IgD-negative memory B cell (primary cell): ENCODE measurements around the gene ATXN1. TPM values are rescaled to one million over a fixed set of nuclear protein-coding genes. Genes with fewer than 3 reads are reported as not detected.

Experiments
- H3K27ac Mint-ChIP-seq, 3 donors: one replicate each; pipeline ENCODE4 v1.8.0; 2020 to 2022; ENCODE audit warnings: mild to moderate bottlenecking in 3 of 3, mixed read lengths in 3 of 3, moderate library complexity in 1 of 3
- H3K27me3 Mint-ChIP-seq: one replicate; pipeline ENCODE4 v1.8.0; 2021; ENCODE audit warnings: mixed read lengths
- H3K36me3 Mint-ChIP-seq: one replicate; pipeline ENCODE4 v1.8.0; 2020; ENCODE audit warnings: mild to moderate bottlenecking, mixed read lengths
- H3K4me1 Mint-ChIP-seq, 3 donors: one replicate each; pipeline ENCODE4 v1.8.0; 2020 to 2022; ENCODE audit warnings: mixed read lengths in 3 of 3, mild to moderate bottlenecking in 1 of 3
- H3K4me3 Mint-ChIP-seq, 4 donors: one replicate each; pipeline ENCODE4 v1.8.0; 2020 to 2022; ENCODE audit warnings: mild to moderate bottlenecking in 4 of 4, mixed read lengths in 4 of 4, moderate library complexity in 3 of 4
- H3K9me3 Mint-ChIP-seq, 3 donors: one replicate each; pipeline ENCODE4 v1.8.0; 2020 to 2021; ENCODE audit warnings: mixed read lengths in 3 of 3, mild to moderate bottlenecking in 1 of 3
- polyA plus RNA-seq: library from polyadenylated mRNA; unstranded; fragments of 300-500 nt; fragmentation: Illumina TruSeq; gene quantifications from one replicate; pipeline ENCODE4 v1.2.3, GENCODE V29; 2021

ATXN1 gene
- polyA plus RNA-seq, 1 donor from 2014 or later = 5.0 TPM

- Mint-ChIP-seq H3K9me3 (peaks cover 0 to 12% (median 4%) of the 10 kb centered on the region in 3 donors), H3K36me3 (peaks cover 3% of the 10 kb centered on the region), H3K27ac (peak overlapping the region in 1 of 3 donors; percentile 19), H3K4me3 (no peak overlapping the region), H3K27me3 (no peaks in the 10 kb centered on the region), H3K4me1 (peaks cover 19 to 25% (median 21%) of the 10 kb centered on the region in 3 donors)
These were observed 262.3 kb downstream of the ATXN1 start for GRCh38 chr6:16498957-16499356.

- H3K9me3 Mint-ChIP-seq = peaks cover 0 to 12% (median 4%) of the 10 kb centered on the region in 3 donors
- no peaks in the 10 kb centered on the region for H3K27me3 Mint-ChIP-seq
- H3K36me3 Mint-ChIP-seq = peaks cover 3% of the 10 kb centered on the region
- no peak overlapping the region for H3K27ac Mint-ChIP-seq
- H3K4me3 Mint-ChIP-seq = no peak overlapping the region
- H3K4me1 Mint-ChIP-seq = peaks cover 20 to 26% (median 24%) of the 10 kb centered on the region in 3 donors
These were observed 263.0 kb downstream of the ATXN1 start for GRCh38 chr6:16498237-16498636.

GRCh38 chr6:16496991-16497801 is 264.1 kb downstream of the ATXN1 start:
- Mint-ChIP-seq H3K27me3 (no peaks in the 10 kb centered on the region), H3K4me3 (no peak overlapping the region), H3K27ac (peak overlapping the region in 1 of 3 donors; percentile 54), H3K9me3 (peaks cover 0 to 12% (median 4%) of the 10 kb centered on the region in 3 donors), H3K36me3 (peaks cover 3% of the 10 kb centered on the region), H3K4me1 (peaks cover 27 to 31% (median 30%) of the 10 kb centered on the region in 3 donors)

GRCh38 chr6:16496210-16496609 is 265.1 kb downstream of the ATXN1 start:
- Mint-ChIP-seq H3K27ac (no peak overlapping the region), H3K4me1 (peaks cover 29 to 31% (median 30%) of the 10 kb centered on the region in 3 donors), H3K9me3 (peaks cover 0 to 12% (median 4%) of the 10 kb centered on the region in 3 donors), H3K36me3 (peaks cover 3% of the 10 kb centered on the region), H3K27me3 (no peaks in the 10 kb centered on the region), H3K4me3 (no peak overlapping the region)

GRCh38 chr6:16494793-16495192 is 266.5 kb downstream of the ATXN1 start:
- peaks cover 29 to 31% (median 30%) of the 10 kb centered on the region in 3 donors for H3K4me1 Mint-ChIP-seq
- H3K9me3 Mint-ChIP-seq = peaks cover 0 to 7% (median 4%) of the 10 kb centered on the region in 3 donors
- H3K4me3 Mint-ChIP-seq = peak overlapping the region in 2 of 4 donors; percentile 6 to 49
- H3K27ac Mint-ChIP-seq = no peak overlapping the region
- no peaks in the 10 kb centered on the region for H3K27me3 Mint-ChIP-seq
- peaks cover 2% of the 10 kb centered on the region for H3K36me3 Mint-ChIP-seq

- peak overlapping the region in 1 of 4 donors; percentile 49 for H3K4me3 Mint-ChIP-seq
- peaks cover 2% of the 10 kb centered on the region for H3K36me3 Mint-ChIP-seq
- peak overlapping the region in 1 of 3 donors; percentile 76 for H3K27ac Mint-ChIP-seq
- peaks cover 0 to under 1% (median 0%) of the 10 kb centered on the region in 3 donors for H3K9me3 Mint-ChIP-seq
- H3K4me1 Mint-ChIP-seq = peaks cover 26 to 31% (median 31%) of the 10 kb centered on the region in 3 donors
- no peaks in the 10 kb centered on the region for H3K27me3 Mint-ChIP-seq
These were observed 267.5 kb downstream of the ATXN1 start for GRCh38 chr6:16493802-16494201.

GRCh38 chr6:16493112-16493511 is 268.1 kb downstream of the ATXN1 start:
- peak overlapping the region in 1 of 4 donors; percentile 38 for H3K4me3 Mint-ChIP-seq
- H3K4me1 Mint-ChIP-seq = peaks cover 26 to 34% (median 31%) of the 10 kb centered on the region in 3 donors
- no peaks in the 10 kb centered on the region for H3K9me3 Mint-ChIP-seq
- peaks cover 2% of the 10 kb centered on the region for H3K36me3 Mint-ChIP-seq
- H3K27me3 Mint-ChIP-seq = no peaks in the 10 kb centered on the region
- no peak overlapping the region for H3K27ac Mint-ChIP-seq

- H3K27ac Mint-ChIP-seq = no peak overlapping the region
- H3K27me3 Mint-ChIP-seq = no peaks in the 10 kb centered on the region
- H3K36me3 Mint-ChIP-seq = peaks cover 2% of the 10 kb centered on the region
- peaks cover 26 to 37% (median 31%) of the 10 kb centered on the region in 3 donors for H3K4me1 Mint-ChIP-seq
- H3K9me3 Mint-ChIP-seq = no peaks in the 10 kb centered on the region
- H3K4me3 Mint-ChIP-seq = peak overlapping the region in 1 of 4 donors; percentile 39
These were observed 269.5 kb downstream of the ATXN1 start for GRCh38 chr6:16491666-16492313.

GRCh38 chr6:16490616-16491015 is 270.6 kb downstream of the ATXN1 start:
- Mint-ChIP-seq H3K27ac (no peak overlapping the region), H3K4me3 (no peak overlapping the region), H3K36me3 (peaks cover 2% of the 10 kb centered on the region), H3K4me1 (peaks cover 24 to 32% (median 26%) of the 10 kb centered on the region in 3 donors), H3K9me3 (no peaks in the 10 kb centered on the region), H3K27me3 (no peaks in the 10 kb centered on the region)

- Mint-ChIP-seq H3K27me3 (no peaks in the 10 kb centered on the region), H3K4me1 (peaks cover 13 to 17% (median 13%) of the 10 kb centered on the region in 3 donors), H3K27ac (no peak overlapping the region), H3K9me3 (no peaks in the 10 kb centered on the region), H3K4me3 (no peak overlapping the region), H3K36me3 (peaks cover 2% of the 10 kb centered on the region)
These were observed 272.4 kb downstream of the ATXN1 start for GRCh38 chr6:16488813-16489212.

- H3K4me1 Mint-ChIP-seq = peaks cover 8 to 17% (median 13%) of the 10 kb centered on the region in 3 donors
- H3K27ac Mint-ChIP-seq = peak overlapping the region in 1 of 3 donors; percentile 82
- no peaks in the 10 kb centered on the region for H3K27me3 Mint-ChIP-seq
- H3K9me3 Mint-ChIP-seq = no peaks in the 10 kb centered on the region
- H3K4me3 Mint-ChIP-seq = no peak overlapping the region
- H3K36me3 Mint-ChIP-seq = peaks cover 2% of the 10 kb centered on the region
These were observed 273.1 kb downstream of the ATXN1 start for GRCh38 chr6:16487996-16488674.

- H3K27ac Mint-ChIP-seq = peak overlapping the region in 1 of 3 donors; percentile 3
- no peaks in the 10 kb centered on the region for H3K9me3 Mint-ChIP-seq
- H3K27me3 Mint-ChIP-seq = no peaks in the 10 kb centered on the region
- H3K4me1 Mint-ChIP-seq = peaks cover 5 to 18% (median 12%) of the 10 kb centered on the region in 3 donors
- no peak overlapping the region for H3K4me3 Mint-ChIP-seq
- H3K36me3 Mint-ChIP-seq = peaks cover 2% of the 10 kb centered on the region
These were observed 274.6 kb downstream of the ATXN1 start for GRCh38 chr6:16486661-16487060.

- Mint-ChIP-seq H3K36me3 (no peaks in the 10 kb centered on the region), H3K4me1 (peaks cover 8 to 29% (median 25%) of the 10 kb centered on the region in 3 donors), H3K27me3 (no peaks in the 10 kb centered on the region), H3K9me3 (no peaks in the 10 kb centered on the region), H3K27ac (peak overlapping the region in 2 of 3 donors; percentile 15 to 54), H3K4me3 (no peak overlapping the region)
These were observed 277.9 kb downstream of the ATXN1 start for GRCh38 chr6:16483315-16483875.

GRCh38 chr6:16482702-16483314 is 278.5 kb downstream of the ATXN1 start:
- H3K27ac Mint-ChIP-seq = no peak overlapping the region
- no peaks in the 10 kb centered on the region for H3K36me3 Mint-ChIP-seq
- H3K27me3 Mint-ChIP-seq = no peaks in the 10 kb centered on the region
- H3K4me1 Mint-ChIP-seq = peaks cover 8 to 25% (median 24%) of the 10 kb centered on the region in 3 donors
- no peak overlapping the region for H3K4me3 Mint-ChIP-seq
- no peaks in the 10 kb centered on the region for H3K9me3 Mint-ChIP-seq
